Mucosa of descending colon (tissue), 3 donors: ENCODE results near the gene CADPS. TPM values are rescaled to one million over a fixed set of nuclear protein-coding genes. Genes with fewer than 3 reads are reported as not detected.

Source experiments
- ATAC-seq: fragments of 200-7000 bp; cut with Tn5 transposase; one replicate; pipeline ENCODE4 v1.9.1; 2020; ENCODE audit warnings: mild to moderate bottlenecking, moderate library complexity
- DNase-seq, 3 donors: peaks; one replicate each; pipeline ENCODE4 v3.0.0-alpha.2; 2020
- H3K36me3 ChIP-seq: fragments of 200-600 bp; one replicate; pipeline ENCODE4 v1.8.0; 2021; ENCODE audit warnings: low read depth, mild to moderate bottlenecking
- H3K4me1 ChIP-seq: fragments of 200-600 bp; one replicate; pipeline ENCODE4 v1.8.0; 2021; ENCODE audit warnings: low read depth, mild to moderate bottlenecking
- H3K4me3 ChIP-seq: fragments of 200-600 bp; one replicate; pipeline ENCODE4 v1.8.0; 2021; ENCODE audit warnings: mild to moderate bottlenecking
- H3K9me3 ChIP-seq: fragments of 200-600 bp; one replicate; pipeline ENCODE4 v1.8.0; 2021; ENCODE audit warnings: mild to moderate bottlenecking
- CTCF ChIP-seq: fragments of 200-600 bp; IDR thresholded peaks from one replicate; pipeline ENCODE4 v1.8.0; 2022; ENCODE audit warnings: antibody characterized with exemption, mild to moderate bottlenecking
- intact Hi-C, 2 donors: fragments of 100-400 bp; cut with DNase I in 1 of 2; cut with micrococcal nuclease in 1 of 2; formaldehyde crosslinking; loops; one replicate each; pipeline versions ENCODE4 v1.11.0 to v1.11.1; 2022; cut with DNase I, micrococcal nuclease
- total RNA-seq, 3 donors: library from RNA; stranded (reverse); fragmentation: NEBNext Ultra II Directional in 2 of 3; extraction: Animal tissue kit (Norgen Biotek cat#: 25700) in 2 of 3; gene quantifications; one replicate each; pipeline versions ENCODE4 v1.2.1 to v1.2.4, GENCODE V29; 2021 to 2023
- donor health status: DM: no; HTN: no; CAD: no; lungs with moderate emphysema.
- donor health status: DM: no; HTN: no; CAD: no.
- donor health status: DM: no; HTN: yes; CAD: no.

Gene CADPS
- total RNA-seq, 3 donors from 2014 or later = 3.7 to 6.2 (median 6.1) TPM

- ATAC-seq (no peak), DNase-seq (no peak)
- Histone ChIP-seq H3K4me3 (no peak overlapping the region), H3K9me3 (no peaks in the 10 kb centered on the region), H3K36me3 (no peaks in the 10 kb centered on the region), H3K4me1 (no peaks in the 10 kb centered on the region)
- intact Hi-C loops = no loop called here
- no peak for TF ChIP-seq CTCF
Measured at GRCh38 chr3:62493109-62493801, 382.0 kb downstream of the CADPS start.

- ATAC-seq = no peak
Measured at GRCh38 chr3:62482961-62483360, 392.3 kb downstream of the CADPS start.

DNA sequence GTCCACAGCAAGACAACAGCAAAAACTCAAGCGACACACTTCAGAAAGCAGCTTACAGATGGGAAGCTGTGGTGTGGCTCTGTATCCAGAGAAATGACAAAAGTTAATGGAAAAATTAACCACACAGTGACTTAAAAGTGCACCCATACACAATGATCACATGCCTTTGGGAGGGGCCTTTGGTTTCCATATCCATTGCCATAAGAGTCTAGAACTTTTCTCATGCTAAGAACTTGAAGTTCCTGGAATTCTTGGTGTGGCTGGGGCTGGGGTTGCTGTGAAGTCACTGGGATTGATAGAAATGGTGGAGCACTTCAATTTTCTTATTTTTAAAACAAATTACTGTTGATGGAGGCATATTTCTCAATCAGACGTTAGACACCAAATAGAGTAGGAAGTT is 393.3 kb downstream of the CADPS start:
- intact Hi-C loops = no loop called here
- no peak for TF ChIP-seq CTCF
- no peak for ATAC-seq
- Histone ChIP-seq H3K36me3 (no peaks in the 10 kb centered on the region), H3K4me3 (no peak overlapping the region), H3K9me3 (no peaks in the 10 kb centered on the region), H3K4me1 (no peaks in the 10 kb centered on the region)
- DNase-seq = no peak

More at GRCh38 chr3:62482961-62483360, 392.3 kb downstream of the CADPS start:
- DNase-seq = no peak
- intact Hi-C loops = no loop called here
- H3K4me3 ChIP-seq = no peak overlapping the region
- H3K4me1 ChIP-seq = no peaks in the 10 kb centered on the region
- no peaks in the 10 kb centered on the region for H3K9me3 ChIP-seq
- no peaks in the 10 kb centered on the region for H3K36me3 ChIP-seq
- no peak for TF ChIP-seq CTCF

GRCh38 chr3:62480056-62480455 is 395.2 kb downstream of the CADPS start:
- ATAC-seq (no peak), DNase-seq (no peak)
- no peak overlapping the region for H3K4me3 ChIP-seq
- H3K9me3 ChIP-seq = no peaks in the 10 kb centered on the region
- no peak for TF ChIP-seq CTCF
- H3K4me1 ChIP-seq = no peaks in the 10 kb centered on the region
- intact Hi-C loops = no loop called here
- no peaks in the 10 kb centered on the region for H3K36me3 ChIP-seq

GRCh38 chr3:62479326-62479725 is 395.9 kb downstream of the CADPS start:
- Histone ChIP-seq H3K4me3 (no peak overlapping the region), H3K36me3 (no peaks in the 10 kb centered on the region), H3K9me3 (no peaks in the 10 kb centered on the region), H3K4me1 (no peaks in the 10 kb centered on the region)
- ATAC-seq (no peak), DNase-seq (no peak)
- intact Hi-C loops = no loop called here
- TF ChIP-seq CTCF = no peak

DNA sequence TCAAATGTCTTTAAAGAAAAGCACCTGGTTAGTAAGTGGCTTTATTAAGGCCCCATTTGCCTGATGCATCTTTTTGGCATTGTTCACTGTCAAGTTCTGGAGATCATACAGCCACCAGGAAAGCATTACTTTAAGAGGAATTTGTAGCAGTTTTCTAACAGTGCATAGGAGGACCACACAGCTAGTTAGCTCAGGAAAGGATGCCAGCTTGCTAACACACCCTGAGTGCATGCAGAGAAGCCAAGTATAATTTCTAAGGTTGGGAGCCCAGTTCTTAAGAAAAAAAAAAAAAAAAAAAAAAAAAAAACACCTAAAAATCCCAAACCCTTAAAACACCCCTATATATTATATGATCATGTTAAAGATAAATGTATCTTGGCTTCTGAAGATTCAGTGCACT is 399.9 kb downstream of the CADPS start:
- no peaks in the 10 kb centered on the region for H3K9me3 ChIP-seq
- no peaks in the 10 kb centered on the region for H3K36me3 ChIP-seq
- ATAC-seq = no peak
- intact Hi-C loops = no loop called here
- no peak for DNase-seq
- H3K4me1 ChIP-seq = no peaks in the 10 kb centered on the region
- no peak overlapping the region for H3K4me3 ChIP-seq
- no peak for TF ChIP-seq CTCF
